ENCODE data around the gene PDE4D.
"Not testable (repeated sequence)": the region's sequence is repeated elsewhere in the genome, so short reads cannot be mapped to it uniquely, and the experiment has no call there.

The PDE4D gene

GRCh38 chr5:59767681-59768151, 125.8 kb downstream of the PDE4D start:
- DNase-seq, result no peak

DNA sequence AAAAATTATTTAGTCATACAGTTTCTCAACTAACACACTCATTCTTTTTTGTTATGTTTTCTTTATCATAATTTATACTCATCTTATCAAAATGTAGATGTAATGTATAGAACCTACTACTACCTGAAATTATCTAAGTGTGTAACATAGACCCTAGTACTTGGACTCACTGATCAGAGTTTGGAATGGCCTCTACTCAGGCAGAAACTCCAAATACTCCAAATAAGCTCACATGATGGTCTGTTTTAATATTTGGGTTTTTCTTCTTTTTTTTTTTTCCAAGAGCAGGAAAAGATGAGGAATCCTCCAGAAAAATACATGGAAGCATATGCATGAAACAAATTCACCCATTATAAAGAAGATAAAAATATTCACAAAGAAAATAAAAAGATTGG, 126.3 kb downstream of the PDE4D start:
- DNase-seq, result no peak

DNA sequence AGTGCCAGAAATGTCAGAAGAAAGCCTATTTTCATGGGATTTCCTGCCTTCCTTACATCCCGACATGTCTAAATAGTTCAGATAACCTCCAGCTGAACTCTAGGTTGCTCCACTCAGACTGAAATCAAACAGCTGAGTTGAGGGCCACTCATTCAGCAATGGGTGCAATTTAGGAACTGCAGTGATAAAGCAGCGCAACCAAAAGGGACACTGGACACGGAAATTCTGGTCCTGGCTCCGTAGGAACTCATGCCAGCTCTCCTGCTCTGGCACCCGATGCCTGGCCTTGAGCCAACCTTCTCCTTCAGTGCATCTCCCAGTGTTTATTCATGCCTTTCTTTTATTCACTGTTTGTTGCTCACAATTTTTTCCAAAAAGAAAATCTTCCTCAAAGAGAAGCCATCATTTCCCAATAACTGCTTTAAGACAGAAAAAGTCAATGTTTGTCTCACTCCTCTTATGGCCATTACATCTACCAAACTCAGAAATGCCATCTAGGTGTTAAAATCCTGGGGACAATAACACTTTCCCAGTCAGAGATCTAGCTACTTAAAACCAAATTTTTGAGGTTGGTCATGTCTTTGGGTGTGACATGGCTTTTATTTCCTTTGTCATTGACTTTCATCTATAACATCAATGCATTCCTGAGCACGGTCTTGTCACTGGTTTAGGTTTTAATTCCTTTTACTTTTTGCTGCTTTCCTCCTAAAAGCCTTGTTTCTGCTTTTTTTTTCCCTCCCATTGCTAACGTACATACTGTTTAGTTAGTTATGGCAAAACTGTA, 126.9 kb downstream of the PDE4D start:
- DNase-seq, result no peak

DNA sequence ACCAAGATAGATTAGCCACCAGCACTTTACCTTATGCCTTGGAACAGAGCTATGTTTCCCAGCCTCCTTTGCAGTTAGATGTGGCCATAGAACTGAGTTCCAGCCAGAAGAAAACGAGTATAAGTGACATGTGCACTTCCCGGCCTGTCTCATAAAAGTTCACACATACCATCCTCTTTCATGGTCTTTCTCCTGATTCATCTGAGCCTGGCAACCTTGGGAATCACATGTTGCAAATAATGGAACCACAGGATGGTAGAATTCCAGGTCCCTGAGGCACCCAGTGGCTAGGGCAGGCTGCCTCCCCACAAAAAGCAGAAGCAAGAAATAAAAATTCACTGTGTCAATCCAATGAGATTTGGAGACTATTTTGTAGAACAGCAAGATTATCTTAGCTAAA, 128.1 kb downstream of the PDE4D start:
- DNase-seq, result no peak

DNA sequence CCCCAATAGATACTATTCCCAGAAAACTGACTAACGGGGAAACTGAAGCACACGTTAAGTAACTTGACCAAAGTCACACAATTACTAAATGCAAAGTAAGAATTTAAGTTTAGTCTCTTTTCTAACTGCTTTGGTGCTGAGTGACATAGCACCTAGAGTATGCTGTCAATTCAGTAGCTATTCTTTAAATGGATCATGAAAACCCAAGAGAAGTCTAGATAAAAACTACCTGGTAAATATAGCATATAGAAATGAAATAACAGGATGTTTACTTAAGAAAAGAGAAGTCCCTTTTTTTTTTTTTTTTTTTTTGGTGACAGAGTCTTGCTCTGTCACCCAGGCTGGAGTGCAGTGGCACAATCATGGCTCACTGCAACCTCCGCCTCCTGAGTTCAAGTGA, 129.2 kb downstream of the PDE4D start:
- DNase-seq, result no peak

GRCh38 chr5:59763541-59763940, 130.0 kb downstream of the PDE4D start:
- no peak for DNase-seq

- not testable (repeated sequence) for DNase-seq
These were observed 131.3 kb downstream of the PDE4D start for GRCh38 chr5:59762232-59762631.

GRCh38 chr5:59760785-59761348, 132.7 kb downstream of the PDE4D start:
- no peak for DNase-seq

DNA sequence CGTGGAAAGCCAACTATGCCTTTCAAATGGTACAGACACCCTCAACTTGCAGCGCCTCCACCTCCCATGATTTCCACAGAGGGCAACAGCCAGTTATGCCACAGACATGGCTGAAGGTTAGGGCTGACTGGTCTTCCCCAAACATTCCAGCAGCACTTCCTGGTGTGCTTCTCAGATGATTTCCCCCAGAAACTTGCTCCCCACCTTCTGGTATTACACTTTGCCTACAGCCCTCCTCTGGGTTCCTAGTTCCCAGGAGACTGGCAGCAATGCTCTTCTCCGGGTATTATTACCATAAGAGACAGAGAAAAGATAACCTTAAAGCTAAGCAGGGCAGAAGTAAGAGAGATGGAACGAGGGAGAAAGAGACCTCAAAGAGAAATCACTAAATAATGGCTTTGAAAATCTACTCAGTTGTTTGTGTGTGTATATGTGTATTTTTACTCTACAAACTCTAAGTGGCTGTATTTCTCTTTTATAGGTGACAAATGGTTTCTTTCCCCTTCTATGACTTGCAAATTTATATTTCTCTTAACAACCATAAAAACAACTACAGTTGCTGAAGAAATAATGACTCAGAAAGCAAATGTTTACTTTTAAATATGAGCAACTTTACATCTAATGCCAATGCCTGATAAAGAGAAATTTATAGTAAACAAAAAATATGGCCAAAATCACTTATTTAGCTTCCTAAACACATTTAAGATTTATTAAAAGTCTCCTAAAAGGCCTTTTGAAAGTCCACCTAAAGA, 133.8 kb downstream of the PDE4D start:
- no peak for DNase-seq

- DNase-seq, result no peak
These were observed 135.0 kb downstream of the PDE4D start for GRCh38 chr5:59758566-59758965.

DNA sequence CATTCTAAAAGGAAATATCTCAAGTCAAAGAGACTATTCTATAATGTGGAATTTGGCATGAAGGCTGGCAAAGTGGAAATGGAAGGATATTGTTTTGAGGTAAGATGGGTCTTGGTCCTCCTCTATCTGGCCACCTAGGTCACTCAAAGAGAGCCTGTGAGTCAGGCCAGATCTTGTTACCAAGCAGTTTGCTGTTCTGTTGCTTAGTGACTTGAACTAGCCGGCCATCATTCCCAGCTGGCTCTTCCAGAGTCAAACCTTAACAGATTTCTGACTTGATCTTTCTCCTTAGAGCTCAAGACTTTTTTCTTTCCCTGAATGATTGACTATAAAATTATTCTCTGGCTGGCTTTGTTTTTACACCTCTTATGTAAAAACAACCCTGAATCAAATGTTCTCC, 136.1 kb downstream of the PDE4D start:
- DNase-seq, result no peak

- no peak for DNase-seq
These were observed 137.0 kb downstream of the PDE4D start for GRCh38 chr5:59756373-59757035.

DNA sequence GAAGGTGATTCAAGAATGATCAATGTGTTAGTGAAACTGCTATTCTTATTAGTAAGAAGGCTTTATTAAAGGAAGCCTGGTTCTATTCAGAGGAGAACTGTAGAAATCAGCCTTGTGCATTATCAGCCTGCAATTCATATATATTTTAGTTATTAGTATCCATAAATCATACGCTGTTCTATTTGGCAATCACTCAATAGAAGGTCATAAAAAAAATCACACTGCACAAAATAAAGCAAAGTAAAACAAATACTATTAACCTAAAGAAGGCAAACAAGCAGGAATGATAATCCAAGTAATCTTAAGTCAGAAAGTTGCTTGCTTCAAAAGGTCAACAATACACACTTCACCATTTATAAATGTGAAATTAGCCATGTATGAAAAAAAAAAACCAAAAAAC, 138.1 kb downstream of the PDE4D start:
- no peak for DNase-seq

- no peak for DNase-seq
These were observed 139.9 kb downstream of the PDE4D start for GRCh38 chr5:59753599-59753998.

DNA sequence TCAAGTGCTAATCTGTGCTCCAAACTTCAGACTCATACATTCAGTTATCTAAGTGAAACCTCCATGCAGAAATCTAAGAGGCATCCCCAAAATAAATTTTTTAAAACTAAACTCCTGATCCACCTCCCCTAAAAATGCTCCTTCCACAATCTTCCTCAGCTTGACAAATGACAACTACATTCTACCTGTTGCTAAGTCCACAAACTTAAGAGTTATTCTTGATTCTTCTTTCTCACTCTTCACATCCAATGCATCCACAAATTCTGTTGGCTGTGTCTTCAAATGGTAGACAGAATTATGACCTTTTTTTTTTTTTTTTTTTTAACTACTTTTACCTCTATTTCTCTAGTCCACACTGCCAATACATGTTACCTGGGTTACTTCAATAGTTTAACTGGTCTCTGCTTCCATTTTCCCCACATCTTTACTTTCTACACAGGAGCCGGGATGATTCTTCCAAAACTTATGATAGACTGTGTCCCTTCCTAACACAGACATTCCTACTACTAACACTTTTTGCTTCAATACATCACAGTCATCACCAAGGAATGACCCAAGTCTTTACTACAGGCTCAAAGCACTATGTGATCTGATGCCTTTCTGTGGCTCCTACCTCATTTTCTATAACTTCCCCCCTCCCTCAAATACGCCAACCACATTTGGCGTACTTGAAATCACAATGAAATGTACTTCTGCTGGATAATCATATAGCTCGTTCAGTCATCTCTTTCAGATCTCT, 143.6 kb downstream of the PDE4D start:
- DNase-seq, result no peak

DNA sequence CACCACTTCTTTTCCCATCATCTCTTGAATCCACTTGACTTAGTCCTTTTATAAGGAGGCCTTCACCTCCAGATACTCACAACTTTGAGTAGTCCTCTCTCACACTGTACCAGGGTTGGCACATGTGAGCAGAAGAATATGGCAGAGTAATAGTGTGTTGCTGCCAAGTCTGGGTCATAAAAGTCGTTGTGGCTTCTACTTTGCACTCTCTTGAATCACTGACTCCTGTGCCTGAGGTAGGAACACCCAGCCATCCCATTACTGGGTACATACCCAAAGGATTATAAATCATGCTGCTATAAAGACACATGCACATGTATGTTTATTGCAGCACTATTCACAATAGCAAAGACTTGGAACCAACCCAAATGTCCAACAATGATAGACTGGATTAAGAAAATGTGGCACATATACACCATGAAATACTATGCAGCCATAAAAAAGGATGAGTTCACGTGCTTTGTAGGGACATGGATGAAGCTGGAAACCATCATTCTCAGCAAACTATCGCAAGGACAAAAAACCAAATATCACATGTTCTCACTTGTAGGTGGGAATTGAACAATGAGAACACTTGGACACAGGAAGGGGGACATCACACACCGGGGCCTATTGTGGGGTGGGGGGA, 145.4 kb downstream of the PDE4D start:
- DNase-seq, result not testable (repeated sequence)

- DNase-seq, result no peak
These were observed 147.2 kb downstream of the PDE4D start for GRCh38 chr5:59746241-59746765.

DNA sequence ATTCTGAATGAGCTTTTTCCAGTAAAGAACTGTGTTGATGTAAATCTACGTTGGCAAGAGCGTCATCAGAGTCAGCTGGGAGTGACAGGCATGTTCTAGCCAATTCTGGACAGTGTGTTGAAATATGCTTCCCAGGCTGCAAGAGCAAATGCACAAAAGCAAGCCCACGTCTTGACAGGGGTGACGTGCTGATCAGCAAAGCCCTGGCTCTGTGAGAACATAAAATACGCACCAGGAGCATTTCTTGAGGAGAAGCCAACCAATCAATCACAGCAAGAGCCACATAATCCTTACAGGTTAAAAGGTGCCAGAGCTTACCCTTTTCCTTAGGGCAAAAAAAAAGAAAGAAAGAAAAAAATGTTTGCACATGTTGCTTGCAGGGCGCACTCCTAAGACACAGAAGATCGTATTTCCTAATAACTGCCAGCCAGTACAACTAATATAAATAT, 148.1 kb downstream of the PDE4D start:
- no peak for DNase-seq

DNA sequence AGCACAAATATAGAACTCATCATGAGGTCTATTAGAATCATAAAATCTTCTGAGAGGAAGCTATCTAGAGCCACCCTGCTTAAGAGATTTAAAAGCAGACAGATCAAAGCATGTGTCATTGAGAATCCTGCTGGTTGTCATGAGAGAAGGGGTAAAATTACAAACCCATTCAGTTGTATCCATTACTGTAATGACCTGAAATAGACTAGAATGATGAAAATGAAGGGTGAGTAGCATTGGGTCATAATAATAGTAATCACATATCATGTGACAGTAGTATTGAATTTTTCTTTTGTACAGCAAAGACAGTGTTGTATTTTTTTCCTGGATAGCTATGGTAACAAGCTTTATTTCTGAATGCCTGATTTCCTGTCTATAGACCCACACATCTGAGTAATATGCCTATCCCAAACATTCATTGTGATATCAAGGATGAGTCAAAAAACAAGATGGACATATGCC, 149.0 kb downstream of the PDE4D start:
- DNase-seq, result no peak

DNA sequence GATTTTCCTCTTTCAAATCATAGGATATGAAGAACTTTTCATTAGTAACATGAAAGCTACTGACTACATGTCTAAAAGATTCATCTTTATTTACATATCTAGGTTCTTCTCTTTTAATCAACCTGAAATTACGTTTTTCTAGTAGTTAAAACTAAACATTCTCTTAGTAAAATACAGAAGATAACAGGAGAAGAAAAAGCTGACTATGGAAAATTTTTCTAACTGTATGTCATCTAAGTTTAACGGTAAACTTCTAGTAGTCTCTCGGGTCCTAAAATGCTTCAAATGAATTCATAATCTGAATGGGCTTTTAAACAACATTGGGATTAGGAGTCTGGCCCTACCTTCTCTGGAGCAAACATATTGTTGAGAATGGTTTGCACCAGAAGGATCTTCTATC, 151.9 kb downstream of the PDE4D start:
- DNase-seq, result no peak

DNA sequence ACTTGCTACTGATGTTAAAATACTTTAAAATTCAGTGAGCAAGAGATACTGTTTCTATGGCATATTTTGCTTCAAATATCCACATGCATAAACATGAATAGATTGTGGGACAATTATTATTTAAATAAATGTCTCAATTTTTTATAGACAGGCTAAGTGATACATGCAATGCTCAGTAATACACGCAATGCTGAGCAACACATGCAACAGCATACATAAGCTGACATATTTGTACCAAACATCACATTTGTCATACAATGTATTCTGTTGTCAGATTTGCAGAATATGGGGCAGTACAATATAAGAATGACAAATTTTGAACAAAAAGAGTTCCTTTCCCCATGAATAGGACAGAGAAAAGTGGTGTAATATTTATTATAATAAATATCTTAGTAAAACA, 155.5 kb downstream of the PDE4D start:
- no peak for DNase-seq

- DNase-seq, result no peak
These were observed 160.7 kb downstream of the PDE4D start for GRCh38 chr5:59732806-59733205.

Measured in CD4-positive, alpha-beta T cell treated with Interferon gamma for 1 hour (primary cell).